K562 (cell line): ENCODE data around the gene TPR. TPM values are rescaled to one million over a fixed set of nuclear protein-coding genes. Genes with fewer than 3 reads are reported as not detected.

Source experiments
- ATAC-seq: fragments of 200-7000 bp; cut with Tn5 transposase; 3 replicates; pipeline ENCODE4 v1.9.1; 2020; ENCODE audit warnings: moderate library complexity
- BruUV-seq: library from RNA; stranded (reverse); fragments of 400-500 nt; replicated peaks from 2 replicates; lab custom pipeline; 2021; lab: Mats Ljungman, UMichigan
- CTCF ChIA-PET: fragments of 300-600 bp; formaldehyde crosslinking; extraction: SDS; loops from one replicate; lab custom pipeline; 2021; ENCODE audit warnings: low intra/inter-chr PET ratio; lab: Yijun Ruan, JAX
- POLR2A ChIA-PET: fragments of 300-600, 350-650 bp; sonication (Branson Sonifier 250); formaldehyde crosslinking; extraction: SDS; loops from one replicate; lab custom pipeline; 2021; ENCODE audit warnings: antibody characterized with exemption, inconsistent platforms; lab: Yijun Ruan, JAX
- DNase-seq, 4 experiments: peaks; one replicate each; pipeline versions ENCODE4 v3.0.0 to v3.0.0-alpha.2; 2011 to 2018; ENCODE audit warnings: low spot score in 3 of 4, mixed read lengths in 3 of 4; ENCODE audit errors: extremely low read depth in 1 of 4
- FAIRE-seq: peaks from 2 replicates; lab custom pipeline; 2011; peaks lifted over from hg19 to GRCh38; lab: Jason Lieb, UNC
- H2AFZ ChIP-seq: 2 replicates; pipeline ENCODE4 v1.6.0; 2011; ENCODE audit warnings: low read depth, low read length, control low read depth, inconsistent platforms
- H3K27ac ChIP-seq: fragments of 200-600 bp; 3 replicates; pipeline ENCODE4 v1.8.0; 2011; ENCODE audit warnings: low read depth, mild to moderate bottlenecking, control low read depth, inconsistent platforms, low read length, moderate library complexity, mixed read lengths; ENCODE audit errors: extremely low read depth
- H3K27me3 ChIP-seq, 2 experiments: fragments of 300-600 bp in 1 of 2; 2 replicates in 1 of 2; 3 replicates in 1 of 2; pipeline versions ENCODE4 v1.6.0 to v1.8.0; 2011; ENCODE audit warnings: inconsistent platforms in 2 of 2, low read length in 2 of 2, mild to moderate bottlenecking in 1 of 2, mixed read lengths in 1 of 2, moderate library complexity in 1 of 2; ENCODE audit not compliant: control insufficient read depth in 2 of 2, insufficient read depth in 2 of 2
- H3K36me3 ChIP-seq: fragments of 300-600 bp; 3 replicates; pipeline ENCODE4 v1.8.0; 2011; ENCODE audit warnings: mild to moderate bottlenecking, low read length, inconsistent platforms; ENCODE audit not compliant: control insufficient read depth, insufficient read depth
- H3K4me1 ChIP-seq, 2 experiments: fragments of 200-600 bp in 1 of 2; replicated peaks in 1 of 2; 2 replicates in 1 of 2; 3 replicates in 1 of 2; pipeline versions ENCODE4 v1.5.1 to v1.8.0; 2011; ENCODE audit warnings: inconsistent platforms in 2 of 2, low read length in 2 of 2, mild to moderate bottlenecking in 1 of 2, mixed read lengths in 1 of 2, moderate library complexity in 1 of 2; ENCODE audit not compliant: control insufficient read depth in 2 of 2, insufficient read depth in 2 of 2
- H3K4me2 ChIP-seq: 2 replicates; pipeline ENCODE4 v1.6.1; 2011; ENCODE audit warnings: low read length, control low read depth, inconsistent platforms, mixed read lengths; ENCODE audit not compliant: insufficient read depth
- H3K4me3 ChIP-seq: fragments of 200-600 bp; sonication (generic), shearing (Covaris generic); 2 replicates; pipeline ENCODE4 v1.5.1; 2016; ENCODE audit warnings: control low read depth, inconsistent platforms
- H3K79me2 ChIP-seq: fragments of 200-600 bp; 3 replicates; pipeline ENCODE4 v1.8.0; 2011; ENCODE audit warnings: low read length, inconsistent platforms; ENCODE audit not compliant: control insufficient read depth, insufficient read depth
- H3K9ac ChIP-seq, 2 experiments: 2 replicates each; pipeline versions ENCODE4 v1.6.0 to v1.6.1; 2011; ENCODE audit warnings: low read depth in 2 of 2, low read length in 2 of 2, control low read depth in 1 of 2, inconsistent platforms in 1 of 2, mild to moderate bottlenecking in 1 of 2, mixed read lengths in 1 of 2; ENCODE audit not compliant: insufficient read depth in 1 of 2
- H3K9me1 ChIP-seq: one replicate; pipeline ENCODE4 v1.6.0; 2011; ENCODE audit warnings: inconsistent platforms, mild to moderate bottlenecking, low read length, moderate library complexity; ENCODE audit not compliant: control insufficient read depth, insufficient read depth
- H3K9me3 ChIP-seq: replicated peaks from 2 replicates; pipeline ENCODE4 v1.5.1; 2011; ENCODE audit warnings: low read depth, low read length, inconsistent platforms; ENCODE audit not compliant: control insufficient read depth, insufficient read depth
- H4K20me1 ChIP-seq: replicated peaks from 2 replicates; pipeline ENCODE4 v1.6.1; 2011; ENCODE audit warnings: low read length, inconsistent platforms, mixed read lengths; ENCODE audit not compliant: control insufficient read depth, insufficient read depth
- ATF3 ChIP-seq, 2 experiments: fragments of 450-650 bp in 1 of 2; sonication (generic) in 1 of 2; formaldehyde crosslinking in 1 of 2; IDR thresholded peaks in 1 of 2; conservative IDR thresholded peaks in 1 of 2; 2 replicates each; pipeline versions ENCODE4 v1.6.1 to v1.8.1; 2016 to 2023; ENCODE audit warnings: mild to moderate bottlenecking in 2 of 2, moderate library complexity in 2 of 2, inconsistent platforms in 1 of 2, missing genetic modification reagents in 1 of 2
- ATF7 ChIP-seq: fragments of 450-650 bp; IDR thresholded peaks from 2 replicates; pipeline ENCODE4 v1.7.1; 2014; ENCODE audit warnings: mild to moderate bottlenecking, moderate library complexity
- NR3C1 ChIP-seq: sonication (generic); formaldehyde crosslinking; IDR thresholded peaks from 2 replicates; pipeline ENCODE4 v1.8.1; 2022; ENCODE audit warnings: missing genetic modification reagents
- ZZZ3 ChIP-seq: fragments of 450-650 bp; IDR thresholded peaks from 2 replicates; pipeline ENCODE4 v1.6.1; 2016; ENCODE audit warnings: antibody characterized with exemption, mild to moderate bottlenecking, moderate library complexity
- WGBS: fragments of 100-300 bp; shearing (Covaris generic); methylation state at CpG from one replicate; pipeline ENCODE4 v1.1.6; 2016; ENCODE audit warnings: low coverage, mixed read lengths; ENCODE audit not compliant: insufficient coverage; ENCODE audit errors: missing lambda C conversion rate; 5-methylcytosine and 5-hydroxymethylcytosine counted together
- in situ Hi-C: fragments of 300-500 bp; cut with MboI; formaldehyde crosslinking; loops from 4 replicates; pipeline ENCODE4 v1.15.0; 2018; ENCODE audit warnings: inconsistent platforms, mixed read lengths
- intact Hi-C: fragments of 100-400 bp; cut with micrococcal nuclease; formaldehyde crosslinking; loops from 2 replicates; pipeline ENCODE4 v1.14.2; 2022
- polyA plus RNA-seq, 8 experiments: library from polyadenylated mRNA; depleted of rRNA in 4 of 8; stranded (reverse) in 5 of 8; unstranded in 3 of 8; fragments of >200 nt; fragmentation: Nextera tagmentation in 2 of 8; fragmentation: Illumina TruSeq in 1 of 8; extraction: Ambion mirVana in 2 of 8; extraction: Trizol in 1 of 8; gene quantifications; 2 replicates each; pipeline versions ENCODE4 v1.2.1 to v1.2.3, GENCODE V29; 2011 to 2014; ENCODE audit warnings: inconsistent platforms in 1 of 8, missing spikeins in 1 of 8
- total RNA-seq, 7 experiments: library from RNA; depleted of rRNA in 6 of 7; stranded (reverse); fragments of >200 nt in 6 of 7; fragmentation: Illumina TruSeq in 2 of 7; extraction: Trizol in 2 of 7; gene quantifications; 2 replicates each; pipeline versions ENCODE4 v1.2.1 to v1.2.3, GENCODE V29; 2011 to 2021; ENCODE audit warnings: low replicate concordance in 1 of 7

TPR gene
- total and polyA plus RNA-seq, 9 of the 15 experiments (the other 6 are each of a cell fraction or from before 2014, with no cell fraction given): 48.5 to 167 (median 138) TPM

GRCh38 chr1:186327331-186327730 lies 47.7 kb downstream of the TPR start:
- H3K36me3 ChIP-seq: peaks cover 90% of the 10 kb centered on the region
- 93% methylated on average over 1 of the region's 1 CpG for WGBS
- no peak overlapping the region for H3K27ac ChIP-seq
- POLR2A ChIA-PET: interaction anchor here (3.4 kb wide), 1 partner anchor 11 kb away, joined by 17 read pairs; no protein-coding TSS in a partner anchor
- H3K79me2 ChIP-seq: no peaks in the 10 kb centered on the region
- no peak for ATAC-seq
- BruUV-seq: no TSS peak
- H3K9ac ChIP-seq: no peak overlapping the region
- no peak overlapping the region for H3K4me3 ChIP-seq
- TF ChIP-seq ATF3 (IDR thresholded peaks at IDR 0.05): peak; percentile 65
- no peak for TF ChIP-seq ATF3 (CRISPR knock-in tag; conservative IDR thresholded peaks at IDR 0.05)
- peak; percentile 83; the same call in 1 of the 2 replicates for TF ChIP-seq ZZZ3
- TF ChIP-seq NR3C1 (CRISPR knock-in tag): no peak
- TF ChIP-seq ATF7: peak; percentile 30; the same call in 1 of the 2 replicates
- TF ChIP-seq, all 486 proteins: peak for 3
- DNase-seq: no peak
- Histone ChIP-seq H4K20me1 (no peaks in the 10 kb centered on the region), H3K9me1 (no peaks in the 10 kb centered on the region), H3K4me1 (no peaks in the 10 kb centered on the region), H3K27me3 (no peaks in the 10 kb centered on the region), H3K9me3 (no peaks in the 10 kb centered on the region), H2AFZ (no peak overlapping the region), H3K4me2 (no peak overlapping the region)
- in situ Hi-C loops (no loop called here), intact Hi-C loops (loop anchor here (5.0 to 10.0 kb wide), 2 partner anchors 35 to 173 kb away; no protein-coding TSS in a partner anchor)
- FAIRE-seq: no peak
- CTCF ChIA-PET: no interaction called here
